Endothelial cell (in vitro differentiated cells): ENCODE measurements around the gene SP7. TPM values are rescaled to one million over a fixed set of nuclear protein-coding genes. Genes with fewer than 3 reads are reported as not detected.
"Not testable (repeated sequence)": the region's sequence is repeated elsewhere in the genome, so short reads cannot be mapped to it uniquely, and the experiment has no call there.

Experiments used
- DNase-seq: peaks from one replicate; pipeline ENCODE4 v3.0.0; 2021; ENCODE audit warnings: low spot score
- H3K27ac Mint-ChIP-seq: one replicate; pipeline ENCODE4 v1.8.0; 2021; ENCODE audit warnings: mixed read lengths, inconsistent platforms; ENCODE audit not compliant: unreplicated experiment
- H3K27me3 Mint-ChIP-seq: one replicate; pipeline ENCODE4 v1.8.0; 2021; ENCODE audit warnings: mild to moderate bottlenecking, moderate library complexity, mixed read lengths, inconsistent platforms; ENCODE audit not compliant: unreplicated experiment
- H3K36me3 Mint-ChIP-seq: one replicate; pipeline ENCODE4 v1.8.0; 2021; ENCODE audit warnings: mild to moderate bottlenecking, low read depth, mixed read lengths, inconsistent platforms; ENCODE audit not compliant: unreplicated experiment
- H3K4me1 Mint-ChIP-seq: one replicate; pipeline ENCODE4 v1.8.0; 2021; ENCODE audit warnings: mild to moderate bottlenecking, mixed read lengths, inconsistent platforms; ENCODE audit not compliant: unreplicated experiment
- H3K4me3 Mint-ChIP-seq: one replicate; pipeline ENCODE4 v1.8.0; 2021; ENCODE audit warnings: mild to moderate bottlenecking, mixed read lengths, inconsistent platforms; ENCODE audit not compliant: unreplicated experiment
- H3K9me3 Mint-ChIP-seq: one replicate; pipeline ENCODE4 v1.8.0; 2021; ENCODE audit warnings: mixed read lengths, inconsistent platforms; ENCODE audit not compliant: unreplicated experiment
- total RNA-seq: library from RNA; stranded (reverse); fragmentation: NEBNext Ultra II Directional; extraction: Animal tissue kit (Norgen Biotek cat#: 25700); gene quantifications from one replicate; pipeline ENCODE4 v1.2.1, GENCODE V29; 2021; ENCODE audit not compliant: unreplicated experiment
- TF ChIP-seq, protein P1 (sequence below): fragments of 200-600 bp; sonication (generic); IDR thresholded peaks from one replicate; pipeline ENCODE4 v1.5.0; 2021; ENCODE audit warnings: antibody characterized with exemption; ENCODE audit not compliant: unreplicated experiment

SP7 gene
- total RNA-seq, 1 donor from 2014 or later = 3.6 TPM

DNA sequence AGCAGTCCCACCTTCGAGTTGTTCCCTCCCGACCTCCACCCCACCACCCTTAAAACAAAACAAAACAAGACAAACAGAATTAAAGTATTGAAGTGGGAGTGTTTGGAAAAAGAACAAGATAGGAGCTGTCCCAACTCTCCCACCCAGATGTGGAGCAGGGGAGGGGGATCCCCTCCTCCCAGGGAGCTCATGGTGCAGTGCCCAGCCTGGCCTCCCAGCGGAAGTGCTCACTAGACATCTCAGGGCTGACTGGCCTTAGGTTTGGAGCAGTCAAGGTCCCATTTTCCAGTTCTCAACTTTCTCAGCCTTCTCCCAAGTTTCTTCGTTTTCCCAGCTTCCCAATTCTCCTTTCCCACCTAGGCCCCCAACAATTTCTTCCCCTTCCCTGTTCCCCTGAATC is 2.9 kb downstream of the SP7 start:
- Mint-ChIP-seq H3K4me3 (no peak overlapping the region), H3K36me3 (peaks cover 5% of the 10 kb centered on the region), H3K27me3 (peaks cover 10% of the 10 kb centered on the region), H3K4me1 (peaks cover 44% of the 10 kb centered on the region), H3K27ac (peak overlapping the region; percentile 24), H3K9me3 (no peaks in the 10 kb centered on the region)
- DNase-seq = no peak
- TF ChIP-seq, protein P1, sequence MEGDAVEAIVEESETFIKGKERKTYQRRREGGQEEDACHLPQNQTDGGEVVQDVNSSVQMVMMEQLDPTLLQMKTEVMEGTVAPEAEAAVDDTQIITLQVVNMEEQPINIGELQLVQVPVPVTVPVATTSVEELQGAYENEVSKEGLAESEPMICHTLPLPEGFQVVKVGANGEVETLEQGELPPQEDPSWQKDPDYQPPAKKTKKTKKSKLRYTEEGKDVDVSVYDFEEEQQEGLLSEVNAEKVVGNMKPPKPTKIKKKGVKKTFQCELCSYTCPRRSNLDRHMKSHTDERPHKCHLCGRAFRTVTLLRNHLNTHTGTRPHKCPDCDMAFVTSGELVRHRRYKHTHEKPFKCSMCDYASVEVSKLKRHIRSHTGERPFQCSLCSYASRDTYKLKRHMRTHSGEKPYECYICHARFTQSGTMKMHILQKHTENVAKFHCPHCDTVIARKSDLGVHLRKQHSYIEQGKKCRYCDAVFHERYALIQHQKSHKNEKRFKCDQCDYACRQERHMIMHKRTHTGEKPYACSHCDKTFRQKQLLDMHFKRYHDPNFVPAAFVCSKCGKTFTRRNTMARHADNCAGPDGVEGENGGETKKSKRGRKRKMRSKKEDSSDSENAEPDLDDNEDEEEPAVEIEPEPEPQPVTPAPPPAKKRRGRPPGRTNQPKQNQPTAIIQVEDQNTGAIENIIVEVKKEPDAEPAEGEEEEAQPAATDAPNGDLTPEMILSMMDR = no peak

DNA sequence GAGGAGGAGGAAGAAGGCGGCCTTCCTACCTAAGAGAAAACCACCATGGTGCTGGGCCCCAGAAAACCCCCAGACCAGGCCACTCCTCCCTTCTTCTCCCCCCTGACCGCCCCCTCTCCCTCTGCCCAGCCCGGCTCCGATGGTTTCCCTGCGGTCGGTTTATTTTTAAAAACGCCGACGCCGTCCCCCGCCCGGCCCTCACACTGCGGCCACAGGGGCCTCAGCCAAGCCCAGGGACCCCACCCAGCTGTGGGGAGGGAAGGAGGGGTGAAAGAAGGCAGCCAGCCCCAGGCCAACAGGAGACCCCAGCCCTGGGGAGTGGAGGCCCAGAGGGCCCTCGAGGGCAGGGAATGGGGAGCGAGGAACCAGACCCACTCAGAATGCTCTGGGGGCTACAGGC is 3.4 kb downstream of the SP7 start:
- no peak overlapping the region for H3K27ac Mint-ChIP-seq
- H3K27me3 Mint-ChIP-seq = peaks cover 8% of the 10 kb centered on the region
- H3K4me3 Mint-ChIP-seq = no peak overlapping the region
- DNase-seq = no peak
- TF ChIP-seq, protein P1 = no peak
- peaks cover 5% of the 10 kb centered on the region for H3K36me3 Mint-ChIP-seq
- peaks cover 40% of the 10 kb centered on the region for H3K4me1 Mint-ChIP-seq
- no peaks in the 10 kb centered on the region for H3K9me3 Mint-ChIP-seq

DNA sequence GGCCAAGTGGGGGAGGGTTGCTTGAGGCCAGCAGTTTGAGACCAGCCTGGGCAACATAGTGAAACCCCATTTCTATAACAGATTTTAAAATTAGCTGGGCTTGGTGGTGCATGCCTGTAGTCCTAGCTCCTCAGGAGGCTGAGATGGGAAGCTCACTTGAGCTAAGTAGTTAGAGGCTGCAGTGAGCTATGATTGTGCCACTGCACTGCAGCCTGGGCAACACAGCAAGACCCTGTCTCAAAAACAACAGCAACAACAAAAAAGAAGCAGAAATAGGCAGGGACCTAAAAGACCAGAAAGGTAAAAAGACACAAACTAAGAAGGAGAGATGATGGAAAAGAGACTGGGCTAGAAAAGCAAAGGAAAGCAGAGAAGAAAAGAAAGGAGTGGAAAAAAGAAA is 3.8 kb downstream of the SP7 start:
- peaks cover 40% of the 10 kb centered on the region for H3K4me1 Mint-ChIP-seq
- H3K27ac Mint-ChIP-seq, H3K4me3 Mint-ChIP-seq, H3K27me3 Mint-ChIP-seq, H3K9me3 Mint-ChIP-seq, DNase-seq, H3K36me3 Mint-ChIP-seq: not testable (repeated sequence)

DNA sequence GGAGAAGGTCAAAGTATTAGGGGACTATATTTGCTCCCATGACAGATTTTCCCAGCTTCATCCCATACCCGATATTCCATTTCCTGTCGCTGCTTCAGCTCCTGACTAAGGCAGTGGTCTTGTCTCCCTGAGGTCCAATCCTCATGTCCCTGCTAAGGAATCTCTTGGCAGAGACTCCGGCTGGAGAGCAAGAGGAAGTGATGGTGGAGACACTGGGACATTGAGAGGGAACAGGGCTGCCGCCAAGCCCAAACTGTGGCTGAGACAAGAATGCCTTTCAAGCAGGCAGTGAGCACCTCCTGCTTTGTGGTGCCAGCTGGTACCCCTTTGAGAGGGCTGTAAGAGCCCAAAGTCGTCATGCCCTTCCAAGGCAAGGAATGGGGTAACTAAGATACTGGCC is 5.5 kb downstream of the SP7 start:
- no peak overlapping the region for H3K4me3 Mint-ChIP-seq
- H3K9me3 Mint-ChIP-seq = no peaks in the 10 kb centered on the region
- peaks cover 31% of the 10 kb centered on the region for H3K4me1 Mint-ChIP-seq
- DNase-seq = no peak
- no peak overlapping the region for H3K27ac Mint-ChIP-seq
- H3K36me3 Mint-ChIP-seq = peaks cover 9% of the 10 kb centered on the region
- peaks cover 9% of the 10 kb centered on the region for H3K27me3 Mint-ChIP-seq
- TF ChIP-seq, protein P1 = no peak

DNA sequence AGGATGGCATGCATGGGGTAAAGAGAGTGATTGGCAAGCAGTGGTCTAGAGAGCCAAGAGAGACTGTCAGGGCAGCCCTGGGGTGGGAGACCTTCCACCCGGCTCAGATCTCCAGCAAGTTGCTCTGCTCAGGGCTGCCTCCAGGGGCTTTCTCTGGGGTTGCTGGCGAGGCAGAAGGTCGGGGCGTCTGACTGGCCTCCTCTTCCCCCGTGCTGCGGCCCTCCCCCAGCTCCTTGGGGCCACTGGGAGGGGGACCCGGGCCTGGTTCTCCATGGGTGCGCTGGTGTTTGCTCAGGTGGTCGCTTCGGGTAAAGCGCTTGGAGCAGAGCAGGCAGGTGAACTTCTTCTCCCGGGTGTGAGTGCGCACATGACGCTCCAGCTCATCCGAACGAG is 8.1 kb downstream of the SP7 start:
- Mint-ChIP-seq H3K4me1 (peaks cover 29% of the 10 kb centered on the region), H3K9me3 (no peaks in the 10 kb centered on the region), H3K36me3 (peaks cover 9% of the 10 kb centered on the region), H3K27ac (no peak overlapping the region), H3K27me3 (peaks cover 11% of the 10 kb centered on the region), H3K4me3 (no peak overlapping the region)
- TF ChIP-seq, protein P1 = no peak
- DNase-seq = peak; percentile 41
